OCI-LY3 (cell line): ENCODE data around the gene PLXDC2.

ENCODE experiments used
- CTCF ChIP-seq: fragments of 200-600, 300-600 bp; sonication (generic); IDR thresholded peaks from 2 replicates; pipeline ENCODE4 v1.5.1; 2014; ENCODE audit warnings: antibody characterized with exemption, low read length, low read depth
- EZH2phosphoT487 ChIP-seq: fragments of 200-600 bp; shearing (Covaris generic); IDR thresholded peaks from 2 replicates; pipeline ENCODE4 v1.6.1; 2018; ENCODE audit warnings: antibody characterized with exemption, mixed run types, low read depth

GRCh38 chr10:19911886-19912285 is 95.7 kb downstream of the PLXDC2 start:
- TF ChIP-seq CTCF (no peak), EZH2phosphoT487 (no peak)
